Loucy (cell line): ENCODE measurements around the gene SERP2.

Experiments used
- CTCF ChIP-seq: fragments of 200-600 bp; sonication (generic); conservative IDR thresholded peaks from 2 replicates; pipeline ENCODE4 v1.5.1; 2014; ENCODE audit warnings: mild to moderate bottlenecking, antibody characterized with exemption, low read length
- EZH2phosphoT487 ChIP-seq: fragments of 200-600 bp; IDR thresholded peaks from 2 replicates; pipeline ENCODE4 v1.6.1; 2018; ENCODE audit warnings: antibody characterized with exemption, mild to moderate bottlenecking, moderate library complexity, borderline replicate concordance

GRCh38 chr13:44416301-44416700, 42.7 kb downstream of the SERP2 start:
- no peak for TF ChIP-seq CTCF
- TF ChIP-seq EZH2phosphoT487, result no peak
